ENCODE data around the gene NCOA3. TPM values are rescaled to one million over a fixed set of nuclear protein-coding genes. Genes with fewer than 3 reads are reported as not detected.

The NCOA3 gene
- total RNA-seq, 1 experiment from 2014 or later: 60.3 TPM

- intact Hi-C loops (cut with micrococcal nuclease; ENCODE audit: unreplicated experiment): no loop called here
- H3K4me1 Mint-ChIP-seq (ENCODE audit: low read depth, unreplicated experiment): peaks cover 8% of the 10 kb centered on the region
- TF ChIP-seq CTCF (IDR thresholded peaks at IDR 0.05; ENCODE audit: unreplicated experiment): no peak
- no peaks in the 10 kb centered on the region for H3K27me3 Mint-ChIP-seq (ENCODE audit: unreplicated experiment)
- DNase-seq: no peak
- BruUV-seq (replicated peaks): no TSS peak
- H3K36me3 Mint-ChIP-seq (ENCODE audit: insufficient read depth, unreplicated experiment): peaks cover 26% of the 10 kb centered on the region
- no peak overlapping the region for H3K4me3 Mint-ChIP-seq (ENCODE audit: low read depth, unreplicated experiment)
- H3K9me3 Mint-ChIP-seq (ENCODE audit: low read depth, unreplicated experiment): no peaks in the 10 kb centered on the region
- H3K27ac Mint-ChIP-seq (ENCODE audit: unreplicated experiment): no peak overlapping the region
- CTCF ChIA-PET: interaction anchor here (0.6 to 0.8 kb wide), 2 partner anchors 9 to 163 kb away, joined by 3 to 4 read pairs; no protein-coding TSS in a partner anchor
These were observed 166.8 kb downstream of the NCOA3 start for GRCh38 chr20:47668313-47669151.

GRCh38 chr20:47669152-47669425, 167.4 kb downstream of the NCOA3 start:
- no peaks in the 10 kb centered on the region for H3K9me3 Mint-ChIP-seq (ENCODE audit: low read depth, unreplicated experiment)
- H3K4me1 Mint-ChIP-seq (ENCODE audit: low read depth, unreplicated experiment): peaks cover 2% of the 10 kb centered on the region
- BruUV-seq (replicated peaks): no TSS peak
- TF ChIP-seq CTCF (IDR thresholded peaks at IDR 0.05; ENCODE audit: unreplicated experiment): no peak
- CTCF ChIA-PET: interaction anchor here (0.8 kb wide), 1 partner anchor 8 kb away, joined by 4 read pairs; no protein-coding TSS in a partner anchor
- no peak overlapping the region for H3K4me3 Mint-ChIP-seq (ENCODE audit: low read depth, unreplicated experiment)
- peaks cover 20% of the 10 kb centered on the region for H3K36me3 Mint-ChIP-seq (ENCODE audit: insufficient read depth, unreplicated experiment)
- no peak overlapping the region for H3K27ac Mint-ChIP-seq (ENCODE audit: unreplicated experiment)
- intact Hi-C loops (cut with micrococcal nuclease; ENCODE audit: unreplicated experiment): no loop called here
- no peaks in the 10 kb centered on the region for H3K27me3 Mint-ChIP-seq (ENCODE audit: unreplicated experiment)
- DNase-seq: no peak

GRCh38 chr20:47669489-47669888, 167.8 kb downstream of the NCOA3 start:
- CTCF ChIA-PET: no interaction called here
- no peak for TF ChIP-seq CTCF (IDR thresholded peaks at IDR 0.05; ENCODE audit: unreplicated experiment)
- no peak for DNase-seq
- Mint-ChIP-seq H3K4me1 (ENCODE audit: low read depth, unreplicated experiment) (no peaks in the 10 kb centered on the region), H3K4me3 (ENCODE audit: low read depth, unreplicated experiment) (no peak overlapping the region), H3K27me3 (ENCODE audit: unreplicated experiment) (no peaks in the 10 kb centered on the region), H3K36me3 (ENCODE audit: insufficient read depth, unreplicated experiment) (peaks cover 21% of the 10 kb centered on the region), H3K27ac (ENCODE audit: unreplicated experiment) (no peak overlapping the region), H3K9me3 (ENCODE audit: low read depth, unreplicated experiment) (no peaks in the 10 kb centered on the region)
- no TSS peak for BruUV-seq (replicated peaks)
- intact Hi-C loops (cut with micrococcal nuclease; ENCODE audit: unreplicated experiment): no loop called here

GRCh38 chr20:47669927-47670890, 168.5 kb downstream of the NCOA3 start:
- BruUV-seq (replicated peaks): no TSS peak
- H3K27ac Mint-ChIP-seq (ENCODE audit: unreplicated experiment): no peak overlapping the region
- H3K36me3 Mint-ChIP-seq (ENCODE audit: insufficient read depth, unreplicated experiment): peaks cover 24% of the 10 kb centered on the region
- H3K4me3 Mint-ChIP-seq (ENCODE audit: low read depth, unreplicated experiment): no peak overlapping the region
- H3K4me1 Mint-ChIP-seq (ENCODE audit: low read depth, unreplicated experiment): no peaks in the 10 kb centered on the region
- no peak for DNase-seq
- TF ChIP-seq CTCF (IDR thresholded peaks at IDR 0.05; ENCODE audit: unreplicated experiment): no peak
- H3K27me3 Mint-ChIP-seq (ENCODE audit: unreplicated experiment): no peaks in the 10 kb centered on the region
- no peaks in the 10 kb centered on the region for H3K9me3 Mint-ChIP-seq (ENCODE audit: low read depth, unreplicated experiment)
- CTCF ChIA-PET: interaction anchor here (0.7 to 1.3 kb wide), 3 partner anchors 43 to 950 kb away, joined by 3 to 7 read pairs (median 4); no protein-coding TSS in a partner anchor
- intact Hi-C loops (cut with micrococcal nuclease; ENCODE audit: unreplicated experiment): no loop called here
